Measurements from ENCODE around the gene TPP2.

TPP2 gene

DNA sequence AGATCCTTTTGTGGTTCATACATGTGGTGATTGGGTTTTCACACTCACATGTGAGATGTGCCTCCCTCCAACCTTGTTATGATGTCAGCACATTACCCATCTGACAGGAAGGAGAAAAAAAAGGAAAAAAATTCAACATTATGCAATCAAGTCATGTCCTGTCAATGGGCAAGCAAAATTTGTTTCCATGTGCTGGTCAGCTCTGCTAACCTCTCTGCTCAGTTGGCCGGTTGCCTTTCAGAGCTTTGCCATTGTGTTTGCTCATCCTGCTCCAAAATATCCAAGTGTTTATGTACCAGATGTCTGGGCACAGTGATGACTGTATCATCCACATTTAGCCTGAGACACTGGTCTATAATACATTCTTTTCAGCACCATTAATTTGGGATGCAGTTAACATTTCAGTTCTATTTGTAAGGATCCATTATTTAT is 125.0 kb downstream of the TPP2 start:
- DNase-seq (ENCODE audit: low read depth in 2 of 3, low spot score in 2 of 3): no peak

DNA sequence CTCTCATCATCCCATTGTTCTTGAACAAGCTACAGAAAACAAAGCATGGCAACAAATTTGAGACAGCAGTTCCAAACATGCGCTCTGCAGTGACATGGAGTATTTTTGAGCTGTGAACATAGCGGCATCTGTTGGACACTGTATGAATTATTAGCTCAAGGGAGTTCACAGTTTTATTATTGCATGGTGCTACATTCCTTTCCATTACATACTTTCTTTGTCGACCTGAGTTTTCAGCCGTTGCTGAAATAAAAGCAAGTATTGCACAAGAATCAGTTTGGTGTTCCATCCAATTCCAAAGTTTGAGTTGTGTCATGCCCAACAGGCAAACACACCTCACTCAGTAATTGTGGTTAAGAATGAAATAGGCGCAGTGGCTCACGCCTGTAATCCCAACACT is 128.1 kb downstream of the TPP2 start:
- DNase-seq (ENCODE audit: low read depth in 2 of 3, low spot score in 2 of 3): no peak

DNA sequence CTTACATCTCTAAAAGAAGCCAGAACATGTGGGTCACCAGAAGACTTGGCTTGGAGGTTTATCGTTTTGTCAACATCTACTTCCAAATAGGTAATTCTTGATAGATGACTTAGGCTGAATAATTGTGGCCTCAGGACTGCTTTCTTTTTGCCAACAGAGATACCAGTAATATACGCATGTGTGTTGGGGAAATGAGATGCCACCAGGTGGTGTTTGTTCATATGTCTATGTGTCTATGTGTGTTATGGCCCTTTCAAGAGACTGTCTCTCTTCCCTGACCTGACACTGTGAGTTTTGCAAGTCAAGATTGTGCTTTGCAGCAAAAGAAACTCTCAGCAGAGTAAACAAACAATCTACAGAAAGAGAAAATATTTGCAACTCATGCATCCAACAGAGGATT is 129.6 kb downstream of the TPP2 start:
- DNase-seq (ENCODE audit: low read depth in 2 of 3, low spot score in 2 of 3): no peak
